Liver (tissue), 9 donors: Measurements from ENCODE around the gene ZNF408. TPM values are rescaled to one million over a fixed set of nuclear protein-coding genes. Genes with fewer than 3 reads are reported as not detected.

Source experiments
- DNase-seq: peaks from one replicate; pipeline ENCODE4 v3.0.0-alpha.2; 2017; ENCODE audit warnings: low spot score
- H3K27ac ChIP-seq, 2 donors: one replicate each; pipeline ENCODE4 v1.7.0; 2013; ENCODE audit warnings: inconsistent platforms in 2 of 2, low read length in 2 of 2, control low read depth in 1 of 2, low read depth in 1 of 2, mild to moderate bottlenecking in 1 of 2
- H3K27me3 ChIP-seq, 4 donors: one replicate each; pipeline versions ENCODE4 v1.6.1 to v1.7.0; 2013; ENCODE audit warnings: low read length in 3 of 4, inconsistent platforms in 1 of 4, mild to moderate bottlenecking in 1 of 4, moderate library complexity in 1 of 4; ENCODE audit not compliant: control insufficient read depth in 4 of 4, insufficient read depth in 4 of 4
- H3K36me3 ChIP-seq, 4 donors: one replicate each; pipeline versions ENCODE4 v1.6.1 to v1.7.0; 2013; ENCODE audit warnings: low read length in 3 of 4, mild to moderate bottlenecking in 3 of 4, low read depth in 1 of 4, moderate library complexity in 1 of 4; ENCODE audit not compliant: control insufficient read depth in 4 of 4, insufficient read depth in 3 of 4
- H3K4me1 ChIP-seq, 4 donors: one replicate each; pipeline versions ENCODE4 v1.6.1 to v1.7.0; 2013; ENCODE audit warnings: low read length in 3 of 4, mild to moderate bottlenecking in 3 of 4, moderate library complexity in 1 of 4; ENCODE audit not compliant: control insufficient read depth in 4 of 4, insufficient read depth in 4 of 4
- H3K4me3 ChIP-seq, 3 donors: one replicate each; pipeline versions ENCODE4 v1.6.1 to v1.7.0; 2013; ENCODE audit warnings: low read length in 3 of 3, control low read depth in 1 of 3, low read depth in 1 of 3, mild to moderate bottlenecking in 1 of 3
- H3K9ac ChIP-seq, 2 donors: one replicate each; pipeline ENCODE4 v1.7.0; 2013; ENCODE audit warnings: low read length in 2 of 2, mild to moderate bottlenecking in 2 of 2, moderate library complexity in 2 of 2, control low read depth in 1 of 2, low read depth in 1 of 2
- H3K9me3 ChIP-seq, 4 donors: one replicate each; pipeline versions ENCODE4 v1.6.1 to v1.7.0; 2013; ENCODE audit warnings: low read length in 3 of 4; ENCODE audit not compliant: control insufficient read depth in 4 of 4
- ATF3 ChIP-seq: IDR thresholded peaks from 2 replicates; pipeline ENCODE4 v1.6.1; 2016; ENCODE audit warnings: antibody characterized with exemption
- CTCF ChIP-seq: fragments of 150-350 bp; IDR thresholded peaks from 2 replicates; pipeline ENCODE4 v1.5.1; 2017; ENCODE audit warnings: improper control_type of control experiment, low read depth, low read length; ENCODE audit not compliant: missing input control
- EGR1 ChIP-seq, 2 donors: IDR thresholded peaks; 2 replicates each; pipeline ENCODE4 v1.6.1; 2016 to 2018; ENCODE audit warnings: antibody characterized with exemption in 2 of 2, low read depth in 2 of 2
- FOXA1 ChIP-seq: IDR thresholded peaks from 2 replicates; pipeline ENCODE4 v1.6.1; 2016; ENCODE audit warnings: antibody characterized with exemption
- FOXA2 ChIP-seq: IDR thresholded peaks from 2 replicates; pipeline ENCODE4 v1.6.1; 2016; ENCODE audit warnings: antibody characterized with exemption
- GABPA ChIP-seq, 2 donors: IDR thresholded peaks in 1 of 2; conservative IDR thresholded peaks in 1 of 2; 2 replicates each; pipeline ENCODE4 v1.6.1; 2016; ENCODE audit warnings: antibody characterized with exemption in 2 of 2, mild to moderate bottlenecking in 1 of 2, moderate library complexity in 1 of 2
- HNF4A ChIP-seq, 2 donors: conservative IDR thresholded peaks; 2 replicates each; pipeline ENCODE4 v1.6.1; 2016; ENCODE audit warnings: antibody characterized with exemption in 2 of 2, mild to moderate bottlenecking in 2 of 2
- HNF4G ChIP-seq: IDR thresholded peaks from 2 replicates; pipeline ENCODE4 v1.6.1; 2016; ENCODE audit warnings: antibody characterized with exemption
- JUND ChIP-seq, 2 donors: IDR thresholded peaks; 2 replicates each; pipeline ENCODE4 v1.6.1; 2016; ENCODE audit warnings: antibody characterized with exemption in 2 of 2
- MAX ChIP-seq: IDR thresholded peaks from 2 replicates; pipeline ENCODE4 v1.6.1; 2016; ENCODE audit warnings: antibody characterized with exemption
- NR2F2 ChIP-seq: IDR thresholded peaks from 2 replicates; pipeline ENCODE4 v1.6.1; 2016; ENCODE audit warnings: antibody characterized with exemption
- RAD21 ChIP-seq, 2 donors: IDR thresholded peaks; 2 replicates each; pipeline ENCODE4 v1.6.1; 2016; ENCODE audit warnings: antibody characterized with exemption in 2 of 2, mild to moderate bottlenecking in 2 of 2
- REST ChIP-seq: IDR thresholded peaks from 2 replicates; pipeline ENCODE4 v1.6.1; 2016; ENCODE audit warnings: antibody characterized with exemption, mild to moderate bottlenecking
- RXRA ChIP-seq, 2 donors: IDR thresholded peaks; 2 replicates each; pipeline ENCODE4 v1.6.1; 2017 to 2018; ENCODE audit warnings: antibody characterized with exemption in 2 of 2, mild to moderate bottlenecking in 1 of 2
- SP1 ChIP-seq: IDR thresholded peaks from 2 replicates; pipeline ENCODE4 v1.6.1; 2018; ENCODE audit warnings: antibody characterized with exemption, mild to moderate bottlenecking
- TAF1 ChIP-seq: conservative IDR thresholded peaks from 2 replicates; pipeline ENCODE4 v1.6.1; 2016; ENCODE audit warnings: antibody characterized with exemption, mild to moderate bottlenecking
- YY1 ChIP-seq: IDR thresholded peaks from 2 replicates; pipeline ENCODE4 v1.6.1; 2016; ENCODE audit warnings: antibody characterized with exemption, mild to moderate bottlenecking
- ZBTB33 ChIP-seq: IDR thresholded peaks from 2 replicates; pipeline ENCODE4 v1.6.1; 2016; ENCODE audit warnings: antibody characterized with exemption
- WGBS: extraction: QIAGEN DNeasy Blood & Tissue Kit; methylation state at CpG from one replicate; pipeline ENCODE4 v1.1.7; 2013; 5-methylcytosine and 5-hydroxymethylcytosine counted together
- polyA plus RNA-seq, 2 donors: library from polyadenylated mRNA; stranded (reverse) in 1 of 2; unstranded in 1 of 2; fragments of 200-250 nt in 1 of 2; fragments of >200 nt in 1 of 2; fragmentation: Nextera tagmentation in 1 of 2; extraction: Ambion mirVana in 1 of 2; gene quantifications; one replicate each; pipeline versions ENCODE4 v1.2.1 to v1.2.3, GENCODE V29; 2013 to 2015
- total RNA-seq, 2 donors: library from RNA; depleted of rRNA; stranded (reverse); fragments of >200 nt; gene quantifications; one replicate each; pipeline ENCODE4 v1.2.3, GENCODE V29; 2014
- donor health status: healthy.
- donor health status: healthy.
- donor health status: healthy.
- donor health status: healthy.
- donor health status: healthy.

Gene ZNF408
- total and polyA plus RNA-seq, 4 donors = 3.4 to 8.4 (median 5.5) TPM

GRCh38 chr11:46680815-46681214 lies 20.0 kb upstream of the ZNF408 start:
- H3K9me3 ChIP-seq = no peaks in the 10 kb centered on the region
- TF ChIP-seq ZBTB33 (no peak), EGR1 (IDR thresholded peaks at IDR 0.05; ENCODE audit: low read depth in 2 of 2) (no peak), JUND (IDR thresholded peaks at IDR 0.05) (no peak), YY1 (no peak), NR2F2 (no peak), GABPA (IDR thresholded peaks at IDR 0.05 in 1 of 2, conservative IDR thresholded peaks at IDR 0.05 in 1 of 2) (no peak), MAX (no peak)
- H3K9ac ChIP-seq = no peak overlapping the region
- WGBS = 95% methylated on average over 22 of the region's 22 CpGs
- peaks cover 5 to 16% (median 7%) of the 10 kb centered on the region in 4 donors for H3K4me1 ChIP-seq
- no peak overlapping the region for H3K27ac ChIP-seq
- peaks cover 26 to 52% (median 34%) of the 10 kb centered on the region in 4 donors for H3K36me3 ChIP-seq
- H3K4me3 ChIP-seq = no peak overlapping the region
- no peak for DNase-seq
- H3K27me3 ChIP-seq = no peaks in the 10 kb centered on the region

GRCh38 chr11:46681814-46682213 lies 19.0 kb upstream of the ZNF408 start:
- no peak for TF ChIP-seq RAD21 (IDR thresholded peaks at IDR 0.05)
- no peak for TF ChIP-seq ATF3
- no peak for TF ChIP-seq REST
- no peak for TF ChIP-seq TAF1
- TF ChIP-seq EGR1 (IDR thresholded peaks at IDR 0.05; ENCODE audit: low read depth in 2 of 2) = no peak
- no peak for TF ChIP-seq ZBTB33
- TF ChIP-seq MAX = no peak
- no peak for TF ChIP-seq FOXA2
- TF ChIP-seq CTCF = no peak
- no peak for TF ChIP-seq GABPA (IDR thresholded peaks at IDR 0.05 in 1 of 2, conservative IDR thresholded peaks at IDR 0.05 in 1 of 2)
- TF ChIP-seq YY1 = no peak
- no peak for TF ChIP-seq NR2F2
- TF ChIP-seq HNF4A (conservative IDR thresholded peaks at IDR 0.05) = no peak
- no peak for TF ChIP-seq JUND (IDR thresholded peaks at IDR 0.05)
- no peak for TF ChIP-seq RXRA (IDR thresholded peaks at IDR 0.05)
- TF ChIP-seq FOXA1 = no peak
- TF ChIP-seq SP1 = no peak
- TF ChIP-seq HNF4G = no peak
- Histone ChIP-seq H3K4me3 (no peak overlapping the region), H3K4me1 (peaks cover 0 to 6% (median 1%) of the 10 kb centered on the region in 4 donors), H3K9ac (no peak overlapping the region), H3K27me3 (no peaks in the 10 kb centered on the region), H3K27ac (no peak overlapping the region), H3K9me3 (no peaks in the 10 kb centered on the region), H3K36me3 (peaks cover 27 to 59% (median 38%) of the 10 kb centered on the region in 4 donors)
- no peak for DNase-seq
- 96% methylated on average over 11 of the region's 11 CpGs for WGBS
